ENCODE data around the gene VAX1. TPM values are rescaled to one million over a fixed set of nuclear protein-coding genes. Genes with fewer than 3 reads are reported as not detected.
"Not testable (repeated sequence)": the region's sequence is repeated elsewhere in the genome, so short reads cannot be mapped to it uniquely, and the experiment has no call there.

VAX1 gene
- polyA plus RNA-seq, 4 donors = 0.01 TPM; not detected in 3

DNA sequence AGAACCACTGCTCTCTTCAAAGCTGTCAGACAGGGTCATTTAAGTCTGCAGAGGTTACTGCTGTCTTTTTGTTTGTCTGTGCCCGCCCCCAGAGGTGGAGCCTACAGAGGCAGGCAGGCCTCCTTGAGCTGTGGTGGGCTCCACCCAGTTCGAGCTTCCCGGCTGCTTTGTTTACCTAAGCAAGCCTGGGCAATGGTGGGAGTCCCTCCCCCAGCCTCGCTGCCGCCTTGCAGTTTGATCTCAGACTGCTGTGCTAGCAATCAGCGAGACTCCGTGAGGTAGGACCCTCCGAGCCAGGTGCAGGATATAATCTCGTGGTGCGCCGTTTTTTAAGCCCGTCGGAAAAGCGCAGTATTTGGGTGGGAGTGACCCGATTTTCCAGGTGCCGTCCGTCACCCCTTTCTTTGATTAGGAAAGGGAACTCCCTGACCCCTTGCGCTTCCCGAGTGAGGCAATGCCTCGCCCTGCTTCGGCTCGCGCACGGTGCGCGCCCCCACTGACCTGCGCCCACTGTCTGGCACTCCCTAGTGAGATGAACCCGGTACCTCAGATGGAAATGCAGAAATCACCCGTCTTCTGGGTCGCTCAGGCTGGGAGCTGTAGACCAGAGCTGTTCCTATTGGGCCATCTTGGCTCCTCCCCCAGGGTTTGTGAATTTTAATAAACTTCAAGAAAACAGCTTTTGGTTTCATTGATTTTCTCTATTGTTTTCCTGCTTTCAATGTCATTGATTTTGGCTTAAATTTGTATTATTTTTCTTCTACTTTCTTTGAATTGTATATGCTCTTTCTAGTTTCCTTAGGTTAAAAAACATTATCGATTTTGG lies 53.4 kb downstream of the VAX1 start:
- DNase-seq (ENCODE audit: low read depth in 4 of 4, low spot score in 3 of 4) = not testable (repeated sequence)

Other genes with a start within 250 kb of the VAX1 start
- gene SHTN1, start 133.1 kb downstream of the VAX1 start, polyA plus RNA-seq (ENCODE audit: insufficient read length in 4 of 4) = 10 to 100 TPM; 19.8 to 27.8 (median 25.0) TPM
- not detected for gene KCNK18, start 59.2 kb upstream of the VAX1 start, polyA plus RNA-seq (ENCODE audit: insufficient read length in 4 of 4)
- 1 to 10 TPM; 1.1 to 1.6 (median 1.4) TPM for gene SLC18A2, start 102.8 kb upstream of the VAX1 start, polyA plus RNA-seq (ENCODE audit: insufficient read length in 4 of 4)
- gene PDZD8, start 237.2 kb upstream of the VAX1 start, polyA plus RNA-seq (ENCODE audit: insufficient read length in 4 of 4) = 10 to 100 TPM; 34.0 to 41.0 (median 37.7) TPM

All from right renal pelvis (tissue), 4 donors.